ENCODE results near the gene DDTL.
A peak's percentile ranks its signal among the peaks of the same experiment; 100 is the strongest.
"Not testable (repeated sequence)": the region's sequence is repeated elsewhere in the genome, so short reads cannot be mapped to it uniquely, and the experiment has no call there.

DDTL gene

DNA sequence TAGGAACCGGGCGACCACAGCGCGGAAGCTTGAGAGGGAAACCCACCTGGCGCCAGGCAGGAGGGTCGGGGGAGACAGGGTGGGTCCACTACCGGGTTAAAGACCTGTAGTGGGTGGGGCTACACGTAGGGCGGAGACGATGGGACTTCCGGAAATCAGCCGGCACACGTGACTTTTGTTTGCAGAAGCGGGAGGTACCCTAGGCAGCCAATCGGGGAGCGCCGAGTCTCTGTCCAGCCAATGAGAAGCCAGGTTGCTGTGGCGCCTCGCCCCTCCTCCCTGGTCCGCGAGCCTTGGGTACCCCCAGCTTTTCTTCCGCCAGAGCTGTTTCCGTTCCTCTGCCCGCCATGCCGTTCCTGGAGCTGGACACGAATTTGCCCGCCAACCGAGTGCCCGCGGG lies at the start of gene DDTL:
Gene DDTL, plus strand, starts transcription at position 321 of the 400 bp plus-strand sequence. Its CDS starts 27 bp downstream, at position 348.
- DNase-seq: not testable (repeated sequence)

DNA sequence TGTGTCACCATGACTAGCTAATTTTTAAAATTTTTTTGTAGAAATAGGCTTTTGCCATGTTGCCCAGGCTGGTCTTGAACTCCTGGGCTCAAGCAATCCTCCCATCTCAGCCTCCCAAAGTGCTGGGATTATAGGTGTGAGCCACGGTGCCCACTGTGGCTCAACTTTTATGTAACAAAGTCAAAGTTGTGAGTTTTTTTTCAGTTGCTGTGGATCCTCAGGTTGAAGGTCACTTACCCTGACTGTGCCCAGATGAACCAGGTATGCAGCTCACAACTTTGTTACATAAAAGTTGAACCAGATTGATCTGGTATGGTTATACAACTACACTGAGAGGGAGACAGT lies 46.4 kb upstream of the DDTL start:
- DNase-seq: not testable (repeated sequence)

GRCh38 chr22:23921586-23922201 lies 45.0 kb upstream of the DDTL start:
- not testable (repeated sequence) for DNase-seq

DNA sequence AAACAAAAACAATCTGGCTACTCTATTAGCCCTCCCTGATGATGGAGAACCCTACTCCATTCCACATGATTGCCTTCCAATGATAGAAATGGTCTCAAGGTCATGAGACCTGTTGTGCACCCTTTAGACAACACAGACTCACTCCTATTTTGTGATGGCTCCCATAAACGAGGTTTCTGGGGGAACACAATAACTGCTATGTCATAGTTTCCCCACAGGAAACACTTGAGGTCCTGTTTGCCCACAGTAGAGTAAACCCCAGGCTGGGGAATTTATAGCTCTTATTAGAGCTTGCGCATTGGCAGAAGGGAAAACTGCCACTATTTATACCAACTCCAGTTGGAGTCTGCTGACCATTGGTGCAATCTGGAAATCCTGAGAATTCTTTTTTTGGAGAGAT lies 43.8 kb upstream of the DDTL start:
- DNase-seq: no peak

- DNase-seq: no peak
Observed at GRCh38 chr22:23925020-23925606, 41.6 kb upstream of the DDTL start.

DNA sequence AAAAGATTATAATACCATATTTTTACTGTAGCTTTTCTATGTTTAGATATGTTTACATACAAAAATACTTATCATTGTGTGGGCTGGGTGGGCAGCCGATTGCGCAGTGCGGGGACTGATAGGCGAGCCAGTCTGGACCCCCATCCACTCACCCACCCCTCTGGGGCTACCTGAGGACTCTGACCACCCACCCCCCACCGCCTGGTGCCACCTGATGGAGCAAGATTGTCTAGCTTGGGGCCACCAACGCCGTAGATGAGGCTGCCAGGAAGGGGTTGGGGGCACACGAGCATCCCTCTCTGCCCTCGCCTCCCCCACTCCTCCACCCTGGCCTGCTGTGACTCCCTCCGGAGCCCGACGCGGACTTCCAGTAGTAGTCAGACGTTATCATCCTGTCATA lies 40.1 kb upstream of the DDTL start:
- DNase-seq: no peak

DNA sequence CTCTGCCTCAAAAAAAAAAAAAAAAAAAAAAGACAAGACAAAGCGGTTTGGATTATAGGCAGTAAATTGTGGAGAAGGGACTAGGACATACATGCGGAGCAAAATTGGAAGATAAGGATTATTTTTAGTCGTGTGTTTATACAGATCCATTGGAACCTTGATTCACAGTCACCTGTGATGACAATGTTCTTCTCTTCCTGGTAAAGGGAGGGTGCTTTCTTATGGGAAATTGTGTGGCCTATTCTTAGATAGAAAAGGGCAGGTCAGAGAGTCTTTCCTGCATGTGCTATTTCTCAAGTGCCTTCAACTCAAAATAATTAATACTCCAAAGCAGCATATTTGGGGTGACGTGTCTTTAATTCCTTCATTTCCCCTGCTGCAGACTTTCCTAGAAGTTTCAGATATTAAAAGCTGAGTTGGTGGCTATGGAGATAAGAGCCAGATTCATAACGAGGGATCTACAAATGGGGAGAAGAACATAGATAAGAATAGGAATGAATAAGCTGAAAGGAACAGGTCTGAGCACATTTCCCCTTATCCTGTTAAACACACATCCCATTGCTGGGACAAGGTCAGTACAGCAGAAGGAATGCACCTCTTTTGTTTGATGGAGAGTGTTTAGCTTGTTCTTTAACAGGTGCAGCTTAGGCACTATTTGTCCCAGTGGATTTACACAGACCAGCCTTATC lies 28.2 kb upstream of the DDTL start:
- DNase-seq: no peak

DNA sequence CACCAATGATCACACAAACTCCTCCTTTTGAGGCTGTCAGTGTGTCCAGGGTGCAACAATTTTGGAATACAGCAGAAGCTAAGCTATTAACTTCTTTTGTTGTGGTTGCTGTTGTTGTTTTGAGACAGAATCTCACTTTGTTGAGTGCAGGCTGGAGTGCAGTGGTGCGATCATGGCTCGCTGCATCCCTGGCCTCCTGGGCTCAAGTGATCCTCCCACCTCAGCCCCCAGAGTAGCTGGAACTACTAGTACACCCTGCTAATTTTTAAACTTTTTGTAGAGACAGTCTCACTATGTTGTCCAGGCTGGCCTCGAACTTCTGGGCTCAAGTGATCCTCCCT lies 27.7 kb upstream of the DDTL start:
- no peak for DNase-seq

GRCh38 chr22:23940166-23940565 lies 26.5 kb upstream of the DDTL start:
- not testable (repeated sequence) for DNase-seq

GRCh38 chr22:23947391-23947790 lies 19.3 kb upstream of the DDTL start:
- not testable (repeated sequence) for DNase-seq

- DNase-seq: not testable (repeated sequence)
Observed at GRCh38 chr22:23949764-23950163, 16.9 kb upstream of the DDTL start.

- DNase-seq: not testable (repeated sequence)
Observed at GRCh38 chr22:23951383-23951782, 15.3 kb upstream of the DDTL start.

GRCh38 chr22:23952794-23953405 lies 13.8 kb upstream of the DDTL start:
- not testable (repeated sequence) for DNase-seq

DNA sequence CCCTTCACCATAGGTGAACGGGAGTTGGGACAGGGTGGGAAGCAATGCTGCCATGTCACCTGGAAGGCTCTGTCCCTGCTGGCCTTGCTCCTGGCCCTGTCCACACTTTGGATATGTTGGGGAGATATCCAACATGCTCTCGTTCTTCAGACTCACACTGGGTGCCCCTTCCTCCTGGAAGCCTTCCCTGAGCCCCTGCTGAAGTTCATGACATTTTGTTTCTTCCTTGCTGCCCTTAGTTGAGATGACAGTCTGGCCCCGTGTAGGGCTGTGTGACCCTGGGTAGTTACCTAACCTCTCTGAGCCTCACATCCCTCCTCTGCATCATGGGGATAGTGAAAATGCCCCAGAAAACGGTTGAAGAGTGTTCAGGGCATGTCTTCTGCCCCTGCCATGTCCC lies 13.2 kb upstream of the DDTL start:
- DNase-seq: not testable (repeated sequence)

GRCh38 chr22:23954193-23954990 lies 12.3 kb upstream of the DDTL start:
- not testable (repeated sequence) for DNase-seq

- DNase-seq: not testable (repeated sequence)
Observed at GRCh38 chr22:23954991-23955305, 11.7 kb upstream of the DDTL start.

DNA sequence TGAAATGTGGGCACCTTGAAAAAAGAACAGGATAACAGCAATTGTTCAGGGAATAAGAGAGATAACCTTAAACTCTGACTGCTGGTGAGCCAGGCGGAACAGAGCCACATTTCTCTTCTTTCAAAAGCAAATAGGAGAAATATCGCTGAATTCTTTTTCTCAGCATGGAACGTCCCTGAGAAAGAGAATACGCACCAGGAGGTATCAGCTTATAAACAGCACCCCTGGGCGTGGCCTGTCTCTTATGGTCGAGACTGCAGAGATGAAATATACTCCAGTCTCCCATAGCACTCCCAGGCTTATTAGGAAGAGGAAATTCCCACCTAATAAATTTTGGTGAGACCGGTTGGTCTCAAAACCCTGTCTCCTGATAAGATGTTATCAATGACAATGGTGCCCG lies 10.8 kb upstream of the DDTL start:
- not testable (repeated sequence) for DNase-seq

DNA sequence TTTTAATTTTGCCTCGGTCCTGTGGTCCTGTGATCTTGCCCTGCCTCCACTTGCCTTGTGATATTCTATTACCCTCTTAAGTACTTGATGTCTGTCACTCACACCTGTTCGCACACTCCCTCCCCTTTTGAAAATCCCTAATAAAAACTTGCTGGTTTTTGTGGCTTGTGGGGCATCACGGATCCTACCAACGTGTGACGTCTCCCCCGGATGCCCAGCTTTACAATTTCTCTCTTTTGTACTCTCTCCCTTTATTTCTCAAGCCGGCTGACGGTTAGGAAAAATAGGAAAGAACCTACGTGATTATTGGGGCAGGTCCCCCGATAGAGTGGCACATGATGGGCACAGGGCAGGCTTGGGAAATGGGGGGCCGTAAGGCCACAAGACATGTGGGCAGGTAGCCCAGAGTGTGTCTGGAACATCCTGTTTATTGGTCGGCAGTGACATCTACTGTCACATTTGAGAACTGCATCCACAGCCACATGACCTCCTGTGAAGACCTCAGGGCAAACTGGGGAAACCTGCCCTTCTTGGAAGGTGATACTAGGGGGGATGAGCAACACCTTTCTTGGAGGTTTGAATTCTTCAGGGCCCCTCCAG lies 10.3 kb upstream of the DDTL start:
- peak; percentile 69 for DNase-seq

DNA sequence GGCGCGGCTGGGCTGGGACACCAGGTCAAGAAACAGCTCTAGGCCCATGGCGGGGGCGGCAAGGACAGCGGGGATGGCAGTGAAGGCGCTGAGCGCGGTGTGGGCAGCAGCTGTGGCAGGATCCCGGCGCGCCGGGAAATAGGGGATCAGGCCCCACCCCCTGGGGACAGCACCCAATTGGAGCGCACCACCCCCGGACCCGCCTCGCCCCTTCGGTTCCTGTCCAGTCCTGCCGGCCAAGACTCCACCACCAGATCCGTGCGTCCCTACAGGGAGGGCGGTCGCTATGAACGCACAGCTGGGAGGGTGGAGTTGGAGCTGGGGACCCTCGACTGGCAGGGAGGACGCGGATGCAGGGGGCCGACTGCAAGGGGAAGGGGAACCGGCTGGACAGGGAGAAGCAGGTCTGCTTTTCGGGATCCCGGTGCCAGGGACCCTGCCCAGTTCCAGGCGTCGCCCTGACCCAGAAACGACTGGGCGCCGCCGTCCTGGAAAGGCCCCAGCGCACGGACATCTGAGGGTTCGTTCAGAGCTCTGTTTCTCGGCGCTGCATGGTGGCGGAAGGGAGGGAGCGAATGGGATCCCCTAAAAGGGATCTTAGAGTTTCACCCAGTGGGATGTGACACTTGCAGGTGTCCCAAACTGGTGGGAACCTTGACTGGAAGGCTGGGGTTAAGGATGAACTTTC lies 5.5 kb upstream of the DDTL start, which contains the start of gene GSTT2B:
Gene GSTT2B, minus strand, starts transcription at position 112 of the 688 bp plus-strand sequence. Its CDS starts 64 bp downstream, at position 48.
- not testable (repeated sequence) for DNase-seq

GRCh38 chr22:23966094-23966493 lies 594 bp upstream of the DDTL start:
- not testable (repeated sequence) for DNase-seq

DNA sequence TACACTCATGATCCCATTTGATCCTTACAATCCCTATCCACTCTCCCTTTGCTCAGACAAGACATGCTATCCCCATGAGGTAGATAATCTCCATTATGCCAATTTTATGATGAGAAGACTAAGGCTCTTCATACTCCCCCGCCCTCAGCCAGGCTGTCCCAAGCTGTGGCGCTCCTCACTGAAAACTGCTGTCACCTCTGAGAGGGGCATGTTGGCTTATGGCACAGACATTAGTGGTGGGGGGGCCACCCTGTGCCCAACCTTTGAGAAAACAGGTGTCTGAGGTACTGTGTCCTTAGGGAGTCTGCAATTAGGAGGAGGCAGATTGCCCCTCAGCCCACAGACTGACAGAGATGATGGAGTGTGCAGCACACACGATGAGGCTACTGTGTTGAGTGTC lies 2.4 kb downstream of the DDTL start:
- no peak for DNase-seq

- DNase-seq: no peak
Observed at GRCh38 chr22:23970201-23970641, 3.5 kb downstream of the DDTL start.

Measured in right forelimb (tissue), 1 donor.